ELR (cell line): ENCODE data around the gene COX7B.
A peak's percentile ranks its signal among the peaks of the same experiment; 100 is the strongest.

Experiments used
- DNase-seq: peaks from one replicate; pipeline ENCODE4 v3.0.0-alpha.2; 2015; ENCODE audit warnings: low read depth

Gene COX7B

DNA sequence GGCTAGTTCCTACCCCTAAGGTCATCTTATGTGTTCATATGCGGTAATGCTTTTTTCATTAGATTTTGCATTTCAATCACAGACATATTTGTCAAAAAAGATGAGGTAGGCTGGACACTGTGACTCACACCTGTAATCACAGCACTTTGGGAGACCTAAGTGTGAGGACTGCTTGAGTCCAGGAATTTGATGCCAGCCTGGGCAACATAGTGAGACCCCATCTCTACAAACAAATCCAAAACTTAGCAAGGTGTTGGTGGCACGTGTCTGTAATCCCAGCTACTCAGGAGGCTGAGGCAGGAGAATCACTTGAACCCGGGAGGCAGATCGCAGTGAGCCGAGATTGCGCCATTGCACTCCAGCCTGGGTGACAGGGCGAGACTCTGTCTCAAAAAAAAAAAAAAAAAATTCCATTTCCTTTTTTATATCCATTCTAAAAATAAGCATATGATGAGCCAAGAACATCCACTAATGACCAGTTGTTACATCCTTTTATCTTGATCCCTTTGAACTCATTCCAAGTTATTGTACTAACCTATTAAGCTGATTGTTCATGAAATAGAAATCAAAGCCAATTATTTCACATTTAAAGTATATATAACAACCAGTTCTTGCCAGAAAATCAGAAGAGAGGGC lies 46.8 kb downstream of the COX7B start:
- DNase-seq = no peak

DNA sequence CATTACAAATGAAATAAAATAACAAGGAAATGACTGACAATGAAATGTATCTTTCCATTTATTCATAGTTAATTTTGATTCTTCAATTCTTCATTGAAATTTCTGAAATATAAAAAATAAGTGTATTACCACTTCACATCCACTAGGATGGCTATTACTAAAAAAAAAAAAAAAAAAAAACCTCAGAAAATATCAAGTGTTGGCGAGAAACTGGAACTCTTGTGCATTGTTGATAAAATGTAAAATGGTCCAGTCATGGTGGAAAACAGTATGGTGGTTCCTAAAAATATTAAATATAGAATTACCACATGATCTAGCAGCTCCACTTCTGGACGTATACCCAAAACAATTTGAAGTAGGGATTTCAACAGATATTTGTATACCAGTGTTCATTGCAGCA lies 47.3 kb downstream of the COX7B start:
- DNase-seq = no peak

DNA sequence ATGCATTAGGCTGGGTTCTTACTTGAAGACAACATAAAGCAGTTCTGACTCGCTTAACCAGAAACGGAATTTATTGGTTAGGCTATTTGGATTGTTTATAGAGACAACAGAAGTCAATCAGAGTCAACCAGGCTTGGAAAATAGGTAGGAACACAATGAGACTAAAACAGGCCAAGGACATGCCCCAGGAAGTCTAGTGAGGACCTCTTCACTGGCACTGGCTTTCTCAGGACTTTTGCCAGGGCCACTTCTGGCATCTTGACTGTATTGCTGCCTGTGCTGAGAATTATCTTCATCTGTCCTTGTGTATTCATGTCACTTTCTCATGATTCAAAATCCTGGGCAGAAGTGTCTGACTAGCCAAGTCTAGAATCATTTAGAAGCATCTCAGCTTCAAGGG lies 50.6 kb downstream of the COX7B start:
- no peak for DNase-seq

DNA sequence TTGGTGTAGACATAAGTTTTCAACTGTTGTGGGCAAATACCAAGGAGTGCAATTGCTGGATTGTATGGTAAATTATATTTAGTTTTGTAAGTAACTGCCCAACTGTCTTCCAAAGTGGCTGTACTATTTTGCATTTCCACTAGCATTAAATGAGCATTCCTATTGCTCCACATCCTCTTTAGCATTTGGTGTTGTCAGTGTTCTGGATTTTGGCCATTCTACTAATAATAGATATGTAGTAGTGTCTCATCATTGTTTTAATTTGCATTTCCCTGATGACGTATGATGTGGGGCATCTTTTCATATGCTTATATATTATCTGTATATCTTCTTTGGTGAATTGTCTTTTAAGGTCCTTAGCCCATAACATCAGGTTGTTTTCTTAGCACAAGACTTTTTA lies 52.9 kb downstream of the COX7B start:
- DNase-seq = peak; percentile 9

DNA sequence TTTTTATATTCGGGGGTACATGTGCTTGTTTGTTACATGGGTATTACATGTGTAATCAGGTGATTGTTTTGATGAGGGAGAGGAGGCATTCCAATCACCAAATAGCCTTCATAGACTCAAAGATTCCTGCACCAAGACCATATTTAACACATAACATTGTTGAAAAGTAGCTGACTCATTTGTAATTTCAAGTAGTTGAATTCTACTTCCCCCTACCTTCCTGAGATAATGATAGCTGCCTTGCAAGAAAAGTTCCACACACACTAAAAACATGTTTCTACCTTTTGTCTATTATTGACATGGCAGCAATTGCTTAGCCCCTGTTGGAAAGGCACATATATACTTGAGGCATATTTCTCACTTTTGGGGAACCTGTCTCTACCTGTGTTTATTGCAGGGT lies 54.0 kb downstream of the COX7B start:
- DNase-seq = no peak

DNA sequence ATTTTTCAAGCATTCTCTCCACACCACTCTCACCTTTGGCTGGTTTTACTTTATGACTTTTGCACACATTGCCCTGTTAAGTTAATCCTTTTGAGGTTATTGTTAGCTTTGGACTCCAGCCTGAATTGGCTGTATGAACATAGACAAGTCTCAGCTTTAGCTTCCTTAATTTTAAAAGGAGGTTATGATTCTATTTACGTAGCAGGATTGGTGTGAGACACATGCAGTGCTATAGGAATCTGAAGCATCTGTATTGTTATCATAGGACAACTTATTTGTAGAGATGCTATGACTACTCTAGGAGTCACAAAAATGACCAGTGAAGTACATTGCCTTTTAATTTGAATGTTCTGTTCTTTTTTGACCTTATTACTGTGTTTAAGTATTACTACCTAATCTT lies 54.4 kb downstream of the COX7B start:
- peak; percentile 3 for DNase-seq
